SK-N-MC (cell line): ENCODE data around the gene CELSR2.

Experiments used
- EZH2 ChIP-seq: fragments of 200-600 bp; sonication (generic); IDR thresholded peaks from one replicate; pipeline ENCODE4 v1.6.1; 2017; ENCODE audit warnings: antibody characterized with exemption
- FOXP2 ChIP-seq: optimal IDR thresholded peaks from 2 replicates; pipeline ENCODE3; 2011; ENCODE audit warnings: mild to moderate bottlenecking, moderate library complexity; ENCODE audit not compliant: insufficient read depth; ENCODE audit errors: extremely low read length, control extremely low read depth
- POLR2AphosphoS5 ChIP-seq: IDR thresholded peaks from 2 replicates; pipeline ENCODE4 v1.6.1; 2012; ENCODE audit warnings: mild to moderate bottlenecking, low read depth, low read length, borderline replicate concordance

GRCh38 chr1:109249654-109250401, 489 bp downstream of the CELSR2 start:
- TF ChIP-seq FOXP2: no peak
- TF ChIP-seq EZH2: no peak
- no peak for TF ChIP-seq POLR2AphosphoS5
